ENCODE data around the gene KLRG1. TPM values are rescaled to one million over a fixed set of nuclear protein-coding genes. Genes with fewer than 3 reads are reported as not detected.
A peak's percentile ranks its signal among the peaks of the same experiment; 100 is the strongest.

Gene KLRG1
- total and polyA plus RNA-seq, 9 of the 15 experiments (the other 6 are each of a cell fraction or from before 2014, with no cell fraction given) = 1.4 to 7.2 (median 2.1) TPM

DNA sequence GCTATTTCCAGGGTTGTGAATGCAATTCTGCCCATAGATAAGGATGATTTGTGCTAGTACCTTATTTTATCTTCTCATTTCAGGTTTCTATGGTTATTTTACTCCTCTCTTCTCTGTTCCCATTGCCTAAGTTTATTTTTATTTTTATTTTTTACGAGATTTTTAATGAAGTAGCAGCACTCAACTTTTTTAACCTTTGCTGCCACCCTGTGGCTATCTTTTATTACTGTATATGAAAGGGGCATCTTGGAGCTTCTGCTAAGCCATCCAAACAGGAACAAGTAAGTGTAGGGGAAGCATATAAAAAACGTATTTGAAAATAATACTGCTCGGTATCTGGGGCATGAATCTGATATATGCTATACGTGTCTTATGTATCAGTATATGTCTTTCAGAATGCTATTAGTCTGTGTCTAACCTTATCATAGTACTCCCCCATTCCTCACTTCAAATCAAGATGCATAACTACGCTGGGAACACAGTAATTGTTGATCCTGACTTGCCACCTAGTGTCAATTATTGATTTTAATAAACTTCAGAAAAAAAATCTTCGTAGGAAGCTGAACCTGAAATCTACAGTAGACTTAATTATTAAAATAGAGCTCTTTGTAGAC, 60.3 kb downstream of the KLRG1 start:
- ATAC-seq (peak; percentile 71), DNase-seq (ENCODE audit: extremely low read depth in 1 of 4, low spot score in 3 of 4) (peak; percentile 22 to 58 (median 26)), FAIRE-seq (peak; percentile 46)
- no peak overlapping the region for H3K27ac ChIP-seq (ENCODE audit: extremely low read depth, low read depth, low read length)
- H3K9me3 ChIP-seq (replicated peaks; ENCODE audit: control insufficient read depth, insufficient read depth, low read depth, low read length) = no peaks in the 10 kb centered on the region
- no peaks in the 10 kb centered on the region for H3K9me1 ChIP-seq (ENCODE audit: control insufficient read depth, insufficient read depth, low read length)
- in situ Hi-C loops (cut with MboI) = no loop called here
- ChIA-PET CTCF (ENCODE audit: low intra/inter-chr PET ratio) (interaction anchor here (0.9 to 2.7 kb wide), 7 partner anchors 10 to 506 kb away, joined by 3 to 14 read pairs (median 4); partner anchors contain the start of gene M6PR), POLR2A (interaction anchor here (1.2 kb wide), 1 partner anchor 14 kb away, joined by 3 read pairs; no protein-coding TSS in a partner anchor)
- no peak overlapping the region for H3K4me2 ChIP-seq (ENCODE audit: insufficient read depth, low read length)
- H3K4me3 ChIP-seq = no peak overlapping the region
- H3K27me3 ChIP-seq (ENCODE audit: control insufficient read depth in 2 of 2, insufficient read depth in 2 of 2, low read length in 2 of 2) = peaks cover 0 to 2% of the 10 kb centered on the region in 2 experiments; a peak in 1 of 5 replicates
- 0% methylated on average over 6 of the region's 6 CpGs for WGBS (ENCODE audit: insufficient coverage, low coverage, missing lambda C conversion rate)
- H3K79me2 ChIP-seq (ENCODE audit: control insufficient read depth, insufficient read depth, low read length) = no peaks in the 10 kb centered on the region
- no peaks in the 10 kb centered on the region for H4K20me1 ChIP-seq (replicated peaks; ENCODE audit: control insufficient read depth, insufficient read depth, low read length)
- no TSS peak for BruUV-seq (replicated peaks)
- H2AFZ ChIP-seq (ENCODE audit: low read depth, low read length) = no peak overlapping the region
- H3K4me1 ChIP-seq (replicated peaks in 1 of 2; ENCODE audit: control insufficient read depth in 2 of 2, insufficient read depth in 2 of 2, low read length in 2 of 2) = peaks cover 0 to 5% of the 10 kb centered on the region in 2 experiments; a peak in 1 of 5 replicates
- no peaks in the 10 kb centered on the region for H3K36me3 ChIP-seq (ENCODE audit: control insufficient read depth, insufficient read depth, low read length)
- intact Hi-C loops (cut with micrococcal nuclease) = loop anchor here (1.0 to 10.0 kb wide), 5 partner anchors 155 to 392 kb away; partner anchors contain the start of gene A2ML1
- H3K9ac ChIP-seq (ENCODE audit: insufficient read depth in 1 of 2, low read depth in 2 of 2, low read length in 2 of 2) = no peak overlapping the region
- TF ChIP-seq ZSCAN32 (CRISPR knock-in tag; IDR thresholded peaks at IDR 0.05) (no peak), CC2D1A (IDR thresholded peaks at IDR 0.05) (no peak), ZZZ3 (IDR thresholded peaks at IDR 0.05) (no peak), HINFP (tag; conservative IDR thresholded peaks at IDR 0.05; ENCODE audit: low read depth) (no peak), AFF4 (CRISPR knock-in tag; IDR thresholded peaks at IDR 0.05) (no peak), ILK (tag; IDR thresholded peaks at IDR 0.05; ENCODE audit: borderline replicate concordance, low read depth) (no peak), MTA2 (IDR thresholded peaks at IDR 0.05; ENCODE audit: low read depth) (no peak), TAF1 (IDR thresholded peaks at IDR 0.05; ENCODE audit: control insufficient read depth, extremely low read depth, insufficient read depth, low read length, severe bottlenecking) (no peak), RAD21 (CRISPR knock-in tag; conservative IDR thresholded peaks at IDR 0.05 in 1 of 2, IDR thresholded peaks at IDR 0.05 in 1 of 2) (peak; percentile 56 to 73), SMC3 (conservative IDR thresholded peaks at IDR 0.05; ENCODE audit: insufficient read depth, low read depth, low read length) (peak; percentile 45; the same call in 1 of the 2 replicates), NR4A1 (CRISPR knock-in tag; IDR thresholded peaks at IDR 0.05) (no peak), NR4A1 (tag; IDR thresholded peaks at IDR 0.05) (no peak), CTCF (IDR thresholded peaks at IDR 0.05 in 2 of 3, conservative IDR thresholded peaks at IDR 0.05 in 1 of 3; ENCODE audit: insufficient read depth in 2 of 3, low read depth in 1 of 3, low read length in 3 of 3) (peak in 2 of 3 experiments; percentile 17 to 53; a peak in 4 of 6 replicates)

Measured in K562 (cell line).